Tibial nerve (tissue), 4 donors: ENCODE results near the gene HUNK. TPM values are rescaled to one million over a fixed set of nuclear protein-coding genes. Genes with fewer than 3 reads are reported as not detected.

ENCODE experiments used
- DNase-seq, 2 donors: peaks; one replicate each; pipeline ENCODE4 v3.0.0-alpha.2; 2019; ENCODE audit warnings: low spot score in 2 of 2
- H3K27ac ChIP-seq, 4 donors: fragments of 200-600 bp; sonication (generic) in 3 of 4; one replicate each; pipeline ENCODE4 v1.5.1; 2017 to 2019; ENCODE audit warnings: mild to moderate bottlenecking in 1 of 4
- H3K27me3 ChIP-seq, 2 donors: fragments of 200-600 bp; sonication (generic) in 1 of 2; one replicate each; pipeline versions ENCODE4 v1.5.1 to v1.6.0; 2017 to 2019
- H3K36me3 ChIP-seq, 3 donors: fragments of 200-600 bp; sonication (generic); one replicate each; pipeline ENCODE4 v1.5.1; 2018 to 2019
- H3K4me1 ChIP-seq, 4 donors: fragments of 200-600 bp; sonication (generic) in 3 of 4; one replicate each; pipeline ENCODE4 v1.5.1; 2017 to 2019
- H3K4me3 ChIP-seq, 4 donors: fragments of 200-600 bp; sonication (generic) in 3 of 4; one replicate each; pipeline ENCODE4 v1.5.1; 2017 to 2019; ENCODE audit warnings: mild to moderate bottlenecking in 1 of 4, moderate library complexity in 1 of 4
- H3K9me3 ChIP-seq, 4 donors: fragments of 200-600 bp; sonication (generic) in 3 of 4; one replicate each; pipeline ENCODE4 v1.5.1; 2017 to 2019
- EP300 ChIP-seq, 2 donors: sonication (generic); formaldehyde crosslinking; IDR thresholded peaks; one replicate each; pipeline ENCODE4 v1.6.1; 2017; ENCODE audit warnings: antibody characterized with exemption in 2 of 2, mild to moderate bottlenecking in 1 of 2
- POLR2A ChIP-seq, 2 donors: fragments of 450-650 bp; IDR thresholded peaks; one replicate each; pipeline ENCODE4 v1.6.1; 2017; ENCODE audit warnings: antibody characterized with exemption in 2 of 2, mild to moderate bottlenecking in 2 of 2, moderate library complexity in 2 of 2
- WGBS, 2 donors: methylation state at CpG; one replicate each; pipeline ENCODE4 v1.1.5; 2018; 5-methylcytosine and 5-hydroxymethylcytosine counted together
- total RNA-seq, 4 donors: library from RNA; depleted of rRNA; stranded (reverse); fragments of >200 nt; gene quantifications; one replicate each; pipeline ENCODE4 v1.1.0, GENCODE V29; 2016
- TF ChIP-seq, protein P1 (sequence below), 5 experiments: fragments of 200-600 bp in 3 of 5; fragments of 450-650 bp in 2 of 5; sonication (generic) in 3 of 5; IDR thresholded peaks; one replicate each; pipeline ENCODE4 v1.5.1; 2016 to 2019; ENCODE audit warnings: antibody characterized with exemption in 5 of 5, mild to moderate bottlenecking in 3 of 5, moderate library complexity in 2 of 5

The HUNK gene
- total RNA-seq, 4 donors from 2014 or later = 0.20 to 0.30 (median 0.21) TPM; not detected in 1

GRCh38 chr21:32021319-32021994, 148.6 kb downstream of the HUNK start:
- no peak for DNase-seq
- 71 to 78% methylated on average over 12 of the region's 12 CpGs for WGBS, 2 donors
- no peaks in the 10 kb centered on the region for H3K27me3 ChIP-seq
- no peak overlapping the region for H3K27ac ChIP-seq
- no peaks in the 10 kb centered on the region for H3K9me3 ChIP-seq
- no peak for TF ChIP-seq EP300 (IDR thresholded peaks at IDR 0.05)
- TF ChIP-seq, protein P1, sequence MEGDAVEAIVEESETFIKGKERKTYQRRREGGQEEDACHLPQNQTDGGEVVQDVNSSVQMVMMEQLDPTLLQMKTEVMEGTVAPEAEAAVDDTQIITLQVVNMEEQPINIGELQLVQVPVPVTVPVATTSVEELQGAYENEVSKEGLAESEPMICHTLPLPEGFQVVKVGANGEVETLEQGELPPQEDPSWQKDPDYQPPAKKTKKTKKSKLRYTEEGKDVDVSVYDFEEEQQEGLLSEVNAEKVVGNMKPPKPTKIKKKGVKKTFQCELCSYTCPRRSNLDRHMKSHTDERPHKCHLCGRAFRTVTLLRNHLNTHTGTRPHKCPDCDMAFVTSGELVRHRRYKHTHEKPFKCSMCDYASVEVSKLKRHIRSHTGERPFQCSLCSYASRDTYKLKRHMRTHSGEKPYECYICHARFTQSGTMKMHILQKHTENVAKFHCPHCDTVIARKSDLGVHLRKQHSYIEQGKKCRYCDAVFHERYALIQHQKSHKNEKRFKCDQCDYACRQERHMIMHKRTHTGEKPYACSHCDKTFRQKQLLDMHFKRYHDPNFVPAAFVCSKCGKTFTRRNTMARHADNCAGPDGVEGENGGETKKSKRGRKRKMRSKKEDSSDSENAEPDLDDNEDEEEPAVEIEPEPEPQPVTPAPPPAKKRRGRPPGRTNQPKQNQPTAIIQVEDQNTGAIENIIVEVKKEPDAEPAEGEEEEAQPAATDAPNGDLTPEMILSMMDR (IDR thresholded peaks at IDR 0.05) = no peak
- H3K36me3 ChIP-seq = no peaks in the 10 kb centered on the region
- H3K4me1 ChIP-seq = no peaks in the 10 kb centered on the region
- no peak overlapping the region for H3K4me3 ChIP-seq

DNA sequence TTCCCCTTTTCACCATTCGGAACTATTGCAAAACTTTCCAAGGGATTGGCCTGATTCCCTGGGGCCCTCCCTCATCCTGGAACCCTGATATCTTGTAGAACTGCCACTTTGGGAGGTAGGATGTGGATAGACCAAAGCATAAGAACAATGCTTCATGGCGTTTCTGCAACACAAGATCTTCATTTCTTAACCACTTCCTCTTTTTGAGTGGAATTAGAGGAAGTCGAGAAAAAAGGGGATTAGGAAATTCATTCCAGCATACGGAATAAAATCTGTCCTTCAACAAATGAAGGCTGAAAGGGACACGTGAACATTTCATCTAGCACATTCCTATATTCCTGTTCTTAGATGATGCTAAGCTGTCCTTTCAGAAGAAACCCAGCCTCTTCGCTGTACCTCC, 149.3 kb downstream of the HUNK start:
- H3K9me3 ChIP-seq = no peaks in the 10 kb centered on the region
- H3K4me3 ChIP-seq = no peak overlapping the region
- no peak for DNase-seq
- H3K27me3 ChIP-seq = no peaks in the 10 kb centered on the region
- H3K4me1 ChIP-seq = no peaks in the 10 kb centered on the region
- WGBS, 2 donors = 75 to 78% methylated on average over 6 of the region's 6 CpGs
- H3K27ac ChIP-seq = no peak overlapping the region
- no peaks in the 10 kb centered on the region for H3K36me3 ChIP-seq
- TF ChIP-seq POLR2A (IDR thresholded peaks at IDR 0.05) (no peak), EP300 (IDR thresholded peaks at IDR 0.05) (peak in 1 of 2 donors; percentile 39)
- TF ChIP-seq, protein P1 (IDR thresholded peaks at IDR 0.05) = no peak

DNA sequence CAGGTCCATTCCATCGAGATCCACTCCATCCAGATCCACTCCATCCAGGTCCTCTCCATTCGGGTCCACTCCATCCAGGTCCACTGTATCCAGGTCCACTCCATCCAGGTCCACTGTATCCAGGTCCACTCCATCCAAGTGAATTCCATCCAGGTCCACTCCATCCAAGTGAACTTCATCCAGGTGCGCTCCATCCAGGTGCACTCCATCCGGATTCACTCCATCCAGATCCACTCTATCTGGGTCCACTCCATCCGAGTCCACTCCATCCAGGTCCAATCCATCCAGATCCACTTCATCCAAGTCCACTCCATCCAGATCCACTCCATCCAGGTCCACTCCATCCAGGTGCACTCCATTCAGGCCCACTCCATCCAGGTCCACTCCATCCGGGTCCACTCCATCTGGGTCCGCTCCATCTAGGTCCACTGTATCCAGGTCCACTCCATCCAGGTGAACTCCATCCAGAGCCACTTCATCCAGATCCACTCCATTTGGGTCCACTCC, 157.4 kb downstream of the HUNK start:
- Histone ChIP-seq H3K27ac (no peak overlapping the region), H3K27me3 (no peaks in the 10 kb centered on the region), H3K36me3 (no peaks in the 10 kb centered on the region), H3K9me3 (no peaks in the 10 kb centered on the region), H3K4me3 (no peak overlapping the region), H3K4me1 (no peaks in the 10 kb centered on the region)
- no peak for DNase-seq
- WGBS, 2 donors = 69 to 71% methylated on average over 7 of the region's 7 CpGs
- no peak for TF ChIP-seq EP300 (IDR thresholded peaks at IDR 0.05)
- TF ChIP-seq, protein P1 (IDR thresholded peaks at IDR 0.05) = no peak
- no peak for TF ChIP-seq POLR2A (IDR thresholded peaks at IDR 0.05)

- Histone ChIP-seq H3K27me3 (no peaks in the 10 kb centered on the region), H3K36me3 (no peaks in the 10 kb centered on the region), H3K9me3 (peaks cover 0 to 2% (median 0%) of the 10 kb centered on the region in 4 donors), H3K4me1 (no peaks in the 10 kb centered on the region), H3K4me3 (no peak overlapping the region), H3K27ac (no peak overlapping the region)
- DNase-seq = no peak
- 82 to 93% methylated on average over 5 of the region's 5 CpGs for WGBS, 2 donors
- no peak for TF ChIP-seq EP300 (IDR thresholded peaks at IDR 0.05)
- TF ChIP-seq, protein P1 (IDR thresholded peaks at IDR 0.05) = no peak
- TF ChIP-seq POLR2A (IDR thresholded peaks at IDR 0.05) = no peak
Observed at GRCh38 chr21:32034850-32035249, 162.0 kb downstream of the HUNK start.

- H3K4me3 ChIP-seq = no peak overlapping the region
- peaks cover 0 to 6% (median 0%) of the 10 kb centered on the region in 4 donors for H3K9me3 ChIP-seq
- no peak for DNase-seq
- no peaks in the 10 kb centered on the region for H3K36me3 ChIP-seq
- 71% methylated on average over 2 of the region's 2 CpGs for whole genome bisulfite sequencing, 2 donors
- no peaks in the 10 kb centered on the region for H3K4me1 ChIP-seq
- TF ChIP-seq POLR2A (IDR thresholded peaks at IDR 0.05) = no peak
- TF ChIP-seq, protein P1 (IDR thresholded peaks at IDR 0.05) = no peak
- no peak for TF ChIP-seq EP300 (IDR thresholded peaks at IDR 0.05)
- no peaks in the 10 kb centered on the region for H3K27me3 ChIP-seq
- no peak overlapping the region for H3K27ac ChIP-seq
Observed at GRCh38 chr21:32035617-32036016, 162.8 kb downstream of the HUNK start.
